Panc1 (cell line): Measurements from ENCODE around the gene NDUFAF5.

Source experiments
- CTCF ChIP-seq: fragments of 450-650 bp; IDR thresholded peaks from 2 replicates; pipeline ENCODE4 v1.5.1; 2017; ENCODE audit warnings: mild to moderate bottlenecking
- POLR2AphosphoS5 ChIP-seq: IDR thresholded peaks from 2 replicates; pipeline ENCODE4 v1.6.1; 2012; ENCODE audit warnings: mild to moderate bottlenecking, low read depth, low read length, moderate library complexity
- TCF7L2 ChIP-seq: IDR thresholded peaks from 2 replicates; pipeline ENCODE4 v1.6.1; 2011; ENCODE audit warnings: mild to moderate bottlenecking, low read depth, low read length, inconsistent platforms

DNA sequence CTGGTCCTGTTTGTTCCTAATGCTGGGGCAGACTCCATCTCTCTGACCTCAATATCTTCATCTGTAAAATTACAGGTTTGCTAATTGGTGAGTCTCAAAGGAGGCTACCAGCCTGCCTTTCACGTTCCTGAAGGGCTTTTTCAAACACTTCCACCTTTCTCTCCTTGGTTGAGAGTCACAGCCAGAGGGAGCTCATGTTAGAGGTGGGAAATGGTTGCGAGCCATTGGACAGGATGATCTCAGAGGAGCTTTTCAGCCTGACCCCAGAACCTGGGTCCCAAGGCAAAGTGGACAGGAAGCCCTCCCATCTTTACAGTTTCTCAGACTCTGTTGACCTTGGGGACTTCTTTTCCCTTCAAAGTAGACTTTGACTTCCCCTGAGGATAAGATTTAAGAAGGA, 37.6 kb downstream of the NDUFAF5 start:
- peak; percentile 21 for TF ChIP-seq CTCF
- no peak for TF ChIP-seq POLR2AphosphoS5
- no peak for TF ChIP-seq TCF7L2
